AG09309 (cell line): ENCODE measurements around the gene FTSJ3.

Source experiments
- DNase-seq: peaks from one replicate; pipeline ENCODE4 v3.0.0-alpha.2; 2010; ENCODE audit warnings: low read depth
- H3K4me3 ChIP-seq: 2 replicates; pipeline ENCODE4 v1.5.1; 2011; ENCODE audit warnings: mild to moderate bottlenecking, low read depth, low read length, moderate library complexity; ENCODE audit not compliant: control insufficient read depth
- CTCF ChIP-seq: IDR thresholded peaks from 2 replicates; pipeline ENCODE4 v1.5.1; 2011; ENCODE audit warnings: mild to moderate bottlenecking, low read depth, low read length, inconsistent platforms; ENCODE audit not compliant: insufficient read depth, control insufficient read depth; ENCODE audit errors: missing control alignments

The FTSJ3 gene

DNA sequence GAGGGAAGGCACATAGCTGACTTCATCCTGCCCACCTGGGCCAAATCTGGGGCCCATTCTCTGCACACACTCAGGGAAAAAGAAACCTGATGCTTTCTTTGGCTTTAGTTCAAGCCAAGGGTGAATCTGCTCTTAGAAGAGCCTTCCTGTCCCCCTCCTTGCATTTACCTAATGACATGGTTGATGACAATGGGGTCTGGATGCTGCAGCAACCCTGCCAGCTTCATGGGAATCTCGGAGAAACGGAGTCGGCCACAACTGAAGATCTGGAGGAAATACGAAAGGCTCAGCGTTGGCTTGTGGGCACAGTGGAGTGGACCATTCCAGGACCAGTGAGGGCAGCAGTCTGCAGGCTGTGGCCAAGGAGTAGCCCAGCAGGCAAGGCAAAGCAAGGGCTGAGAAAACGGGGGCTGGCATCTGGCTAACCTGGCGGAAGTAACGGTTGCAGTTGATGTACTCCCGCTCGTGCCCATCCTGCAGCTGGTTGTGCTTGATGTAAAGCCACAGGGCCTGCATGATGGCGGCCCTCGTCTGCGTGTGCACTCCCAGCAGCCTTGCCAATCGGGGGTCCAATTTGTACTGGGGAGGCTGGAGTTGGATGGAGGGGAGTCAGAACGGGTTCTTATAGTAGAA is 6.4 kb upstream of the FTSJ3 start:
- DNase-seq, result no peak
- H3K4me3 ChIP-seq, result no peak overlapping the region
- no peak for TF ChIP-seq CTCF

DNA sequence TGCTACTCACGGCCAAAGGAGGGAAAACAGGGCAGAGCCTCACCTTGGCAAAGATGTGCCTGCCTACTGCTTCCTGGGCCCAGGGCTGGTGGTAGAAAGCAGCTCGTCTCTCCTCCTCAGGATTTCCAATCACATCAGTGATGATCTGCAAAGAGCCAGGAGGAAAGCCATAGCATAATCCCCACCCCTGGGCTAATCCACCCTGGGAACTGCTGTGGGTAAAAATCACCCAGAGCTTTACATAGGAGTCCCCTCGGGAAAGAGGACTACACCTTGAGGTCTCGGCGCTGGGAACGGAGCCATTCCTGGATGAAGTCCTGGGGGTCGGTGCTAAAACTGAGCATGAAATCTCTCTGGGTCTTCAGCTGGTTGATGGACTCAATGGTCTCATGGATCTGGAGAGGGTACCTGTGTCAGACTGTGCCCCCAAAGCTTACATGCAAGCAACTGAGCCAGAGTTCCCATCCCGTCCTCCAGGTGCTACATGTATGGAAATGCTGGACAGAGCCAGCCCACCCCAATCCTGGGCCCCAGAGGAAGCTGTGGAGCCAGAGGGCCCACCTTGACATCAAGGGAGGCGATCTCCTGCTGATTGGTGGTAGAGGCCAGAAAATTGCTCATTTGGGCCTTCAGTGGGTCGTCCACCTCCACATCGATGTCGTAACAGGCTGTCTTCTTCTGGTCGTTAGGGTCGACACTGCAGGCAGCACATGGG is 5.7 kb upstream of the FTSJ3 start:
- DNase-seq, result no peak
- H3K4me3 ChIP-seq, result no peak overlapping the region
- no peak for TF ChIP-seq CTCF

- no peak overlapping the region for H3K4me3 ChIP-seq
- no peak for DNase-seq
- TF ChIP-seq CTCF, result no peak
Observed at GRCh38 chr17:63832455-63832854, 5.0 kb upstream of the FTSJ3 start.

DNA sequence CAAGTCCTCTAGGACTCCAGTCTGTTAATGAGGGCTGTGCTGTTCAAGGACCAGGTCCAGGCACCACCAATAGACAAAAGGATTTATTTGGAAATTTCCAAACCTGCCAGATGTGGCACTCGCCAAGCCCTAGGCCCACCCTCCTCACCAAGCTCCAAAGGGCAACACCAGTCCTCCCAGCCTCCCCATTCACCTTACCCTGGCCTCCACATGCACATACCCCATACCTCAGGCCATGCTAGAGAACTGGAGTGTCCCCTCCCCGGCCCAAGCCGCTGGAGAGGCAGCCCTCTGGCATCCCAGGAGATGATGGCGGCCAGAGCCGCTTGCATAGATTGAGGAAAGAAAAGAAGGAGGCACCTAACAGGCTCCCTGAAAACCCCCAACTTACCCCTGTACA is 4.6 kb upstream of the FTSJ3 start:
- no peak overlapping the region for H3K4me3 ChIP-seq
- no peak for DNase-seq
- no peak for TF ChIP-seq CTCF

DNA sequence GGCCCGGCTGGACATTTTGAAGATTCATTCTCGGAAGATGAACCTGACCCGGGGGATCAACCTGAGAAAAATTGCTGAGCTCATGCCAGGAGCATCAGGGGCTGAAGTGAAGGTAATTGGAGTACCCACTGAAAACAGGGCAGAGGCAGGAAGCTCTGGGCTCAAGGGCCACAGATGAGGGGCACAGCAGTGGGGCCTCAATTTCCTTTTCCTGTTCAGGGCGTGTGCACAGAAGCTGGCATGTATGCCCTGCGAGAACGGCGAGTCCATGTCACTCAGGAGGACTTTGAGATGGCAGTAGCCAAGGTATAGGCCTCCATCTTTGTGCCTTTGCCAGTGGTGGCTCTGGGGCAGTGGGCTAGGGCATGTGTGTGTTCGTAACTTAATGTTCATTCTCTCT is 4.0 kb upstream of the FTSJ3 start:
- no peak overlapping the region for H3K4me3 ChIP-seq
- no peak for DNase-seq
- no peak for TF ChIP-seq CTCF

GRCh38 chr17:63830904-63831491 is 3.5 kb upstream of the FTSJ3 start:
- TF ChIP-seq CTCF, result no peak
- no peak overlapping the region for H3K4me3 ChIP-seq
- no peak for DNase-seq

DNA sequence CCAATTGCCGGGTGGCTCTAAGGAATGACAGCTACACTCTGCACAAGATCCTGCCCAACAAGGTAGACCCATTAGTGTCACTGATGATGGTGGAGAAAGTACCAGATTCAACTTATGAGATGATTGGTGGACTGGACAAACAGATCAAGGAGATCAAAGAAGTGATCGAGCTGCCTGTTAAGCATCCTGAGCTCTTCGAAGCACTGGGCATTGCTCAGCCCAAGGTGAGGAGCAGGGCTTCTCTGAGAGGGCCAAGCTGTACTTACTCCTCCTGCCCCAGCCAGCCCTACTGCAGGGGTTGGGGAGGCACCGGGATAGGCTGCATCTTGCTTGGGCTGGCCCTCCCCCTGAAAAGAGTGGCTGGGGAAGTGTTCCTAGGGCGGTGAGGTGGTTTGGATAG is 2.8 kb upstream of the FTSJ3 start:
- DNase-seq, result no peak
- TF ChIP-seq CTCF, result no peak
- H3K4me3 ChIP-seq, result no peak overlapping the region
